IPS-18a (cell line): ENCODE data around the gene ENTPD1.
A peak's percentile ranks its signal among the peaks of the same experiment; 100 is the strongest.
"Not testable (repeated sequence)": the region's sequence is repeated elsewhere in the genome, so short reads cannot be mapped to it uniquely, and the experiment has no call there.

Experiments used
- H3K27ac ChIP-seq: one replicate; pipeline ENCODE4 v1.5.1; 2013; ENCODE audit warnings: low read length
- H3K27me3 ChIP-seq: one replicate; pipeline ENCODE4 v1.6.1; 2013; ENCODE audit warnings: mild to moderate bottlenecking, low read length; ENCODE audit not compliant: control insufficient read depth, insufficient read depth
- H3K36me3 ChIP-seq: one replicate; pipeline ENCODE4 v1.6.1; 2013; ENCODE audit warnings: low read depth, low read length; ENCODE audit not compliant: control insufficient read depth
- H3K4me1 ChIP-seq: one replicate; pipeline ENCODE4 v1.6.1; 2013; ENCODE audit warnings: low read depth, low read length; ENCODE audit not compliant: control insufficient read depth
- H3K4me3 ChIP-seq: one replicate; pipeline ENCODE4 v1.5.1; 2013; ENCODE audit warnings: low read length
- H3K9ac ChIP-seq: one replicate; pipeline ENCODE4 v1.6.1; 2013; ENCODE audit warnings: mild to moderate bottlenecking, low read length, moderate library complexity
- H3K9me3 ChIP-seq: one replicate; pipeline ENCODE4 v1.6.1; 2013; ENCODE audit warnings: low read depth, low read length; ENCODE audit not compliant: control insufficient read depth

Gene ENTPD1

GRCh38 chr10:95877881-95878280 is 121.9 kb downstream of the ENTPD1 start:
- Histone ChIP-seq H3K9me3 (no peaks in the 10 kb centered on the region), H3K4me1 (peaks cover 6% of the 10 kb centered on the region), H3K27me3 (no peaks in the 10 kb centered on the region), H3K27ac (no peak overlapping the region), H3K4me3 (no peak overlapping the region), H3K36me3 (peaks cover 10% of the 10 kb centered on the region), H3K9ac (no peak overlapping the region)

- peaks cover 7% of the 10 kb centered on the region for H3K36me3 ChIP-seq
- H3K9ac ChIP-seq, result no peak overlapping the region
- no peaks in the 10 kb centered on the region for H3K9me3 ChIP-seq
- H3K4me1 ChIP-seq, result no peaks in the 10 kb centered on the region
- no peak overlapping the region for H3K4me3 ChIP-seq
- no peak overlapping the region for H3K27ac ChIP-seq
- H3K27me3 ChIP-seq, result no peaks in the 10 kb centered on the region
These were observed 124.7 kb downstream of the ENTPD1 start for GRCh38 chr10:95880704-95881103.

DNA sequence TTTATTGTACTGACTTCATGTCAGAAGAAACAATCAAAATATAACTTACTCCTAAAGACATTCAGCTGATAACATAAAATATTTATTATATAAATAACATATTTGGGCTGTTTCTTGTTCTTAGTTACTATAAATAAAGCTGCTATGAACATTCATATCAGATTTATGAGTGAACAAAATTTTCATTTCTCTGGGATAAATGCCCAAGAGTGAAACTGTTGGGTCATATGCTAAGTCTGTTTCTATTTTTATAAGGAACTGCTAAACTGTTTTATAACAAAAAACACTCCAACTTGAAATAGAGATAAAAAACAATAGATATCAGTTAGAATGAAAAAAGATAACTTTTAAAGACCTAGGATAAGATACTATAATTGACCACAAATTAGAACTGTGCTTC is 125.4 kb downstream of the ENTPD1 start:
- Histone ChIP-seq H3K36me3 (peaks cover under 1% of the 10 kb centered on the region), H3K27me3 (no peaks in the 10 kb centered on the region), H3K4me3 (no peak overlapping the region), H3K9me3 (no peaks in the 10 kb centered on the region), H3K9ac (no peak overlapping the region), H3K4me1 (no peaks in the 10 kb centered on the region), H3K27ac (no peak overlapping the region)

DNA sequence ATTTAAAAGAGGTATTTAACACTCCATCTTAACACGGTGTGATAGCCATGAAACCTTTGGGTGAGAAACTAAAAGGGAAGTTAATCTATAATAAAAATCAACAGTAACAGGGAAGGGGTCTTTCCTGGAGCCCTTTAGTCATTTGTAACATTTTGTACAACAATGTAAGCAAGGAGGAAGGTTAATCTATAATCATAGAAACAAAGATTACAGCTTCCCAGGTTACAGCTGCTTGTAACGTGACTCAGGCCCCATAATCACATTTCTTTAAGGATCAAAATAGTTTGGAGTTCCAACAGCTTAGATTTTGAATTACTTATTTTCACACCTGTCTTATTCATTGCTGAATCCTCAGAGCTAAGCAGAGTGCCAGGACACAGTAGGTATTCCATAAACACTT is 133.9 kb downstream of the ENTPD1 start:
- no peak overlapping the region for H3K9ac ChIP-seq
- H3K36me3 ChIP-seq, result peaks cover 3% of the 10 kb centered on the region
- H3K4me3 ChIP-seq, result no peak overlapping the region
- no peaks in the 10 kb centered on the region for H3K9me3 ChIP-seq
- H3K27me3 ChIP-seq, result no peaks in the 10 kb centered on the region
- no peak overlapping the region for H3K27ac ChIP-seq
- H3K4me1 ChIP-seq, result no peaks in the 10 kb centered on the region

DNA sequence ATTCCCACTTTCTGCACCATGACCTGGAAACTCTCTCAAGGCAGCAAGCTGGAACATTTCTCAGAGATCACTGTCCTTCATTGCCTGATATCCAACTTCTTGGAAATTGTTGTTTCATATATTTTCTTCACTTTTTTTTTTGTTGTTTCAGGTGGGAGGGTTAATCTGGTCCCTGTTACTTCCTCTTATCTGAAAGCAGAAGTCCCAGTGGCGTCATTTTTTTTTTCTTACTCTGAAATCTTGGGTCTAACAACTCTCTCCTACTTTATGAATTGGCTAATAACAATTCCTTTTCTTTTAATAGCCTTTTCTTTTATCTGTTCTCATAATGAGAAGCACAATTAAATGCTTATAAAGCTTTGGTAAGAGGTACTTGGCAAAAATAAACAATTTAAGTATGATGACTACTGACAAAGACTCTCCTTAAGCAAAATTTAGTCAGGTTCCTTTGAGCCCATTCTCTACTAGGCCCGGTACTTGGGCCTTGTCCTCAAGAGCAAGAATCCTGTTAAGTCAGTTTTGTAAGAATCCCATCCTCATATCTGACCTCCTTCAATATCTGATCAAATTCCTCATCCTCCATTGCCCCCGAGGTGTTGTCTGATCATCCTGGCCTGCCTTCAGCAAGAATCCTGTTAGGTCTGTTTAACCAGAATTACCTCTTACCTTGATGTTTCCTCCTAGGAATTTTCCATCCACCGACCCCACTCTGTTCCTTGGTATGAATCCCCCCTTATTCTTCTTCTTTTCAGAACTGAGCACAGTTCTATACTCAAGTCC is 140.3 kb downstream of the ENTPD1 start:
- H3K4me1 ChIP-seq, result no peaks in the 10 kb centered on the region
- H3K4me3 ChIP-seq, result no peak overlapping the region
- no peak overlapping the region for H3K27ac ChIP-seq
- H3K36me3 ChIP-seq, result peaks cover 37% of the 10 kb centered on the region
- H3K9ac ChIP-seq, result no peak overlapping the region
- H3K27me3 ChIP-seq, result no peaks in the 10 kb centered on the region
- no peaks in the 10 kb centered on the region for H3K9me3 ChIP-seq

DNA sequence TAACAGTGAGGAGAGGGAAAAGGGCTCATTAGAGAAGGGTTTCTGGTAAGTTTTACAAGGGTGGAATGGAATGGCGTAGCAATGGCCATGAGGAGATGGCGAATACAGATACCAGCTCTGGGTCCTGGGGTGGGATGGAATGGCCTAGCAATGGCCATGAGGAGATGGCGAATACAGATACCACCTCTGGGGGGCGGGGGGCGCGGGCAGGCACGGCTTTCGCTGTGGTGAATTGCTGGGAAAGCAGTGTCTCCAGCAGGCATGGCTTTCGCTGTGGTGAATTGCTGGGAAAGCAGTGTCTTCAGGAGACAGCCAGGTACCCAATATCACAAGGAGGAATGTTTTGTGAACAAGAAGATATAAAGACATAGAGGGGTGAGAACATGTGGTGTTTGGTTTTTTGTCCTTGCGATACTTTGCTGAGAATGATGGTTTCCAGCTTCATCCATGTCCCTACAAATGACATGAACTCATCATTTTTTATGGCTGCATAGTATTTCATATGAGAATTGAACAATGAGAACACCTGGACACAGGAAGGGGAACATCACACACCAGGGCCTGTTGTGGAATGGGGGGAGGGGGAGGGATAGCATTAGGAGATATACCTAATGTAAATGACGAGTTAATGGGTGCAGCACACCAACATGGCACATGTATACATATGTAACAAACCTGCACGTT is 150.1 kb downstream of the ENTPD1 start:
- not testable (repeated sequence) for H3K4me1 ChIP-seq, H3K4me3 ChIP-seq, H3K27ac ChIP-seq, H3K27me3 ChIP-seq, H3K9ac ChIP-seq, H3K9me3 ChIP-seq
- peaks cover 24% of the 10 kb centered on the region for H3K36me3 ChIP-seq

- no peak overlapping the region for H3K27ac ChIP-seq
- no peaks in the 10 kb centered on the region for H3K27me3 ChIP-seq
- peak overlapping the region; percentile 94 for H3K4me3 ChIP-seq
- H3K9ac ChIP-seq, result peak overlapping the region; percentile 51
- H3K4me1 ChIP-seq, result peaks cover 4% of the 10 kb centered on the region
- no peaks in the 10 kb centered on the region for H3K9me3 ChIP-seq
- H3K36me3 ChIP-seq, result peaks cover 21% of the 10 kb centered on the region
These were observed 150.9 kb downstream of the ENTPD1 start for GRCh38 chr10:95906677-95907455.

GRCh38 chr10:95907456-95908253 is 151.7 kb downstream of the ENTPD1 start, which contains the start of gene CC2D2B:
Gene CC2D2B, plus strand, starts transcription at chr10:95907975. Its CDS starts 3,349 bp downstream, at chr10:95911324.
- Histone ChIP-seq H3K9me3 (no peaks in the 10 kb centered on the region), H3K4me3 (peak within 1 kb of the TSS; percentile 94), H3K36me3 (peaks cover 13% of the 10 kb centered on the region), H3K27me3 (no peaks in the 10 kb centered on the region), H3K27ac (no peak within 1 kb of the TSS), H3K9ac (peak within 1 kb of the TSS; percentile 51), H3K4me1 (peaks cover 4% of the 10 kb centered on the region)

DNA sequence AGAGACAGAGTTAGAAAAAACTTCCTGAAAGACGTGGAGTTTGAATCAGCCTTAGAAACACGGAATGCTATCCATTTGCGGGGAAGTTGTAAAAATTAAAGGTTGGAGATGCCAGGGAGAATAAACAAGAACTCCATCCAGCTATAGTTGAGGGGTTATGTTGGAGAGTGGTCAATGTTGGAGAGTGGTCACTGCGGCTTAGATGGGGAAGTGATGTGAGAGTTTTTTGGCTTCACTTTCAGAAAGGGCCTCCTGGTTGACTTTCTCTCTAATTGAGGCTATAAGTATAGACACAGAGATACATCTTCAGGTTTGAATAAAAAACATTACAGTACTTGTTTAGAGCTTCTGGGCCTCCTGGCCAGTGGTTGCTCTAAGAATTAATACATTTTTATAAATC is 152.5 kb downstream of the ENTPD1 start:
- Histone ChIP-seq H3K27ac (no peak overlapping the region), H3K4me1 (peaks cover 4% of the 10 kb centered on the region), H3K9ac (no peak overlapping the region), H3K27me3 (no peaks in the 10 kb centered on the region), H3K36me3 (peaks cover 5% of the 10 kb centered on the region), H3K9me3 (no peaks in the 10 kb centered on the region), H3K4me3 (peak overlapping the region; percentile 94)

- H3K27ac ChIP-seq, result no peak overlapping the region
- H3K9me3 ChIP-seq, result no peaks in the 10 kb centered on the region
- no peaks in the 10 kb centered on the region for H3K36me3 ChIP-seq
- no peaks in the 10 kb centered on the region for H3K27me3 ChIP-seq
- H3K9ac ChIP-seq, result no peak overlapping the region
- H3K4me3 ChIP-seq, result no peak overlapping the region
- peaks cover 4% of the 10 kb centered on the region for H3K4me1 ChIP-seq
These were observed 153.6 kb downstream of the ENTPD1 start for GRCh38 chr10:95909561-95909960.

DNA sequence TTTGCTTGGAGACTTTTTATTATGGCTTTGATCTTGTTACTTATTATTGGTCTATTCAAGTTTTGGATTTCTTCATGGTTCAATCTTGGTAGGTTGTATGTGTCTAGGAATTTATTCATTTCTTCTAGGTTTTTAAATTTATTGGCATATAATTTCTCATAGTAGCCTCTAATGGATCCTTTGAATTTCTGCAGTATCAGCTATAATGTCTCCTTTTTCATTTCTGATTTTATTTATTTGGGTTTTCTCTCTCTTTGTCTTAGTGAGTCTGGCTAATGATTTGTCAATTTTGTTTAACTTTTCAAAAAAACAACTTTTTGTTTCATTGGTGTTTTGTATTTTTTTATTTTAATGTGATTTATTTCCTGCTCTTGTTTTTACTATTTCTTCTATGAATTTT is 160.1 kb downstream of the ENTPD1 start:
- not testable (repeated sequence) for H3K4me3 ChIP-seq, H3K9ac ChIP-seq, H3K9me3 ChIP-seq, H3K27ac ChIP-seq, H3K36me3 ChIP-seq, H3K4me1 ChIP-seq, H3K27me3 ChIP-seq
